Measurements from ENCODE around the gene CYP26C1.

- no peak for TF ChIP-seq POLR2AphosphoS5 (IDR thresholded peaks at IDR 0.05)
- no peak for TF ChIP-seq CTCF (IDR thresholded peaks at IDR 0.05)
- no peak for TF ChIP-seq EP300 (IDR thresholded peaks at IDR 0.05)
- TF ChIP-seq POLR2A (IDR thresholded peaks at IDR 0.05), result no peak
These were observed 37.5 kb upstream of the CYP26C1 start for GRCh38 chr10:93023013-93023650.

All from upper lobe of left lung (tissue), 4 donors.